Gastrocnemius medialis (tissue), 4 donors: ENCODE data around the gene UNCX.

Source experiments
- POLR2A ChIP-seq, 2 donors: fragments of 450-650 bp; IDR thresholded peaks; one replicate each; pipeline ENCODE4 v1.6.1; 2017; ENCODE audit warnings: antibody characterized with exemption in 2 of 2, mild to moderate bottlenecking in 2 of 2, moderate library complexity in 2 of 2
- TF ChIP-seq, protein P1 (sequence below), 5 experiments: fragments of 450-650 bp in 3 of 5; fragments of 200-600 bp in 2 of 5; sonication (generic) in 2 of 5; IDR thresholded peaks in 4 of 5; conservative IDR thresholded peaks in 1 of 5; 1 replicate in 4 of 5; 2 replicates in 1 of 5; pipeline ENCODE4 v1.5.1; 2016 to 2019; ENCODE audit warnings: antibody characterized with exemption in 5 of 5, mild to moderate bottlenecking in 3 of 5, moderate library complexity in 3 of 5

DNA sequence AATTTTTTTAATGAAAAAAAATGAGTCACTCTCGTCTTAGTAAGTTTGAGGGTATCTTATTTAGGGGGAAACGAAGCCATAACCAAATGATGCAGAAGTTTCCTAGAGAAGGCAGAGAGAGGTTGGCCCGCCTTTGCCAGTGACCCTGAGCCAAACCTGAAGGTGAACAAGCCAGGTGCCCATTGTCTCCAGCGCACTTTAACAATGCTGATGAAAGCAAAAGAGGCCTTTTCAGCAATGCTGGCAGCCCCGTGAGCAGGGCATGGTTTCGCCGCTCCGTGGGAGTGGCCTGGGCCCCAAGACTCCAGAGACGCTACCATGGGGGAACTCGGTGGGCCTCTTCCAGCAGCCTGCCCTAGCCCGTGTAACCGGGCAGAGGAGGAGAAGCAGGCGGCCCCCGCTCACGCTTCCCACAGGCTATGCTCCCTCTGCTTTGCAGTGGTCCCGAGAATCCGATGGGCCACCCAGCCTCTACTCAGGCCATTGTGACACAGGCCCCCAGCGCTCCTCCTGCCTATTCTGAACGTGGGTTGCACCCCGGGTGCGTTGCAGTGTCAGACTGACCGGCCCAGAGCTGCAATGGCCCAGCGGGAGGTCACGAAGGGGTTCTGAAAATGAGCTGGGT lies 14.0 kb upstream of the UNCX start:
- TF ChIP-seq, protein P1, sequence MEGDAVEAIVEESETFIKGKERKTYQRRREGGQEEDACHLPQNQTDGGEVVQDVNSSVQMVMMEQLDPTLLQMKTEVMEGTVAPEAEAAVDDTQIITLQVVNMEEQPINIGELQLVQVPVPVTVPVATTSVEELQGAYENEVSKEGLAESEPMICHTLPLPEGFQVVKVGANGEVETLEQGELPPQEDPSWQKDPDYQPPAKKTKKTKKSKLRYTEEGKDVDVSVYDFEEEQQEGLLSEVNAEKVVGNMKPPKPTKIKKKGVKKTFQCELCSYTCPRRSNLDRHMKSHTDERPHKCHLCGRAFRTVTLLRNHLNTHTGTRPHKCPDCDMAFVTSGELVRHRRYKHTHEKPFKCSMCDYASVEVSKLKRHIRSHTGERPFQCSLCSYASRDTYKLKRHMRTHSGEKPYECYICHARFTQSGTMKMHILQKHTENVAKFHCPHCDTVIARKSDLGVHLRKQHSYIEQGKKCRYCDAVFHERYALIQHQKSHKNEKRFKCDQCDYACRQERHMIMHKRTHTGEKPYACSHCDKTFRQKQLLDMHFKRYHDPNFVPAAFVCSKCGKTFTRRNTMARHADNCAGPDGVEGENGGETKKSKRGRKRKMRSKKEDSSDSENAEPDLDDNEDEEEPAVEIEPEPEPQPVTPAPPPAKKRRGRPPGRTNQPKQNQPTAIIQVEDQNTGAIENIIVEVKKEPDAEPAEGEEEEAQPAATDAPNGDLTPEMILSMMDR (IDR thresholded peaks at IDR 0.05 in 4 of 5, conservative IDR thresholded peaks at IDR 0.05 in 1 of 5) = no peak
- TF ChIP-seq POLR2A (IDR thresholded peaks at IDR 0.05) = no peak
